Fibroblast of mammary gland (primary cell): ENCODE data around the gene SH2D3A.

Source experiments
- DNase-seq: peaks from one replicate; pipeline ENCODE4 v3.0.0-alpha.2; 2010; ENCODE audit warnings: low read depth
- H3K4me3 ChIP-seq: 2 replicates; pipeline ENCODE4 v1.5.1; 2011; ENCODE audit warnings: low read depth, mild to moderate bottlenecking, low read length, moderate library complexity; ENCODE audit not compliant: control insufficient read depth
- CTCF ChIP-seq: conservative IDR thresholded peaks from 2 replicates; pipeline ENCODE4 v1.5.1; 2011; ENCODE audit warnings: low read depth, low read length, inconsistent platforms; ENCODE audit not compliant: control insufficient read depth, insufficient read depth

Gene SH2D3A

GRCh38 chr19:6738787-6739389 lies 28.3 kb downstream of the SH2D3A start:
- peak; percentile 47 for DNase-seq

GRCh38 chr19:6737873-6738786 lies 29.1 kb downstream of the SH2D3A start:
- no peak overlapping the region for H3K4me3 ChIP-seq
- DNase-seq, result peak; percentile 77
- TF ChIP-seq CTCF, result peak; percentile 63

More at GRCh38 chr19:6738787-6739389, 28.3 kb downstream of the SH2D3A start:
- no peak for TF ChIP-seq CTCF
- peak overlapping the region; percentile 45 for H3K4me3 ChIP-seq

GRCh38 chr19:6737284-6737872 lies 29.9 kb downstream of the SH2D3A start, which contains the start of gene GPR108:
Gene GPR108, minus strand, starts transcription at chr19:6737580. Its CDS starts 4 bp downstream, at chr19:6737576.
- H3K4me3 ChIP-seq, result peak within 1 kb of the TSS; percentile 89
- DNase-seq, result peak; percentile 100
- TF ChIP-seq CTCF, result no peak

DNA sequence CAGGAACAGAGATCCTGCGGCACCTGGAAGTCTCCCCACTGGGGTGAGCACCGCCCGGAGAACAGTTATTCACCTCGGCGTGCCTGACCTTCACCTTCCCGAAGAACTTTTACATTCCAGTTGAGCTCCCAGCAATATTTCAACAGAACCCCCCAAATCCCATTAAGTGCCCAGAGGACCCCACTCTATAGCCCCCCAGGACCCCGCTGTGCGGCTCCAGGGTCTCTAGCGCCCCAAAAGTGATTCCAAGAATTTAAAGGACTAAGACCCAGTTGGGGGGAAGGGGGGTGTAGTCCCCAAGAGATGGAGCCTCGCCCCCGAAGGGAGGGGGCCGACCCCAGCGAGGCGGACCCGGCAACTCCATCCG lies 30.3 kb downstream of the SH2D3A start:
- peak overlapping the region; percentile 89 for H3K4me3 ChIP-seq
- DNase-seq, result no peak
- TF ChIP-seq CTCF, result no peak

GRCh38 chr19:6736169-6736916 lies 30.9 kb downstream of the SH2D3A start:
- H3K4me3 ChIP-seq, result peak overlapping the region; percentile 89
- peak; percentile 68 for TF ChIP-seq CTCF
- DNase-seq, result peak; percentile 89
